ENCODE measurements around the gene AP5B1.

The AP5B1 gene

GRCh38 chr11:65730461-65730860 is 50.3 kb downstream of the AP5B1 start:
- no peaks in the 10 kb centered on the region for H3K27me3 ChIP-seq (ENCODE audit: control insufficient read depth, insufficient read depth, low read length, poor library complexity, severe bottlenecking)
- H3K4me1 ChIP-seq (ENCODE audit: control insufficient read depth, insufficient read depth, low read length) = no peaks in the 10 kb centered on the region
- H3K27ac ChIP-seq (ENCODE audit: insufficient read depth, low read depth, low read length, poor library complexity, severe bottlenecking) = no peak overlapping the region
- no peaks in the 10 kb centered on the region for H3K9me3 ChIP-seq (ENCODE audit: control insufficient read depth, low read length)
- WGBS, 2 experiments = 74 to 83% methylated on average over 4 to 5 of the region's 5 CpGs
- H3K4me3 ChIP-seq (ENCODE audit: insufficient read depth, low read depth, low read length) = no peak overlapping the region
- no peaks in the 10 kb centered on the region for H3K36me3 ChIP-seq (ENCODE audit: control insufficient read depth, insufficient read depth, low read length)

- no peaks in the 10 kb centered on the region for H3K4me1 ChIP-seq (ENCODE audit: control insufficient read depth, insufficient read depth, low read length)
- no peaks in the 10 kb centered on the region for H3K9me3 ChIP-seq (ENCODE audit: control insufficient read depth, low read length)
- no peak overlapping the region for H3K4me3 ChIP-seq (ENCODE audit: insufficient read depth, low read depth, low read length)
- H3K36me3 ChIP-seq (ENCODE audit: control insufficient read depth, insufficient read depth, low read length) = no peaks in the 10 kb centered on the region
- WGBS, 2 experiments = 91 to 92% methylated on average over 15 of the region's 15 CpGs
- H3K27ac ChIP-seq (ENCODE audit: insufficient read depth, low read depth, low read length, poor library complexity, severe bottlenecking) = no peak overlapping the region
- no peaks in the 10 kb centered on the region for H3K27me3 ChIP-seq (ENCODE audit: control insufficient read depth, insufficient read depth, low read length, poor library complexity, severe bottlenecking)
Measured at GRCh38 chr11:65727865-65728264, 52.9 kb downstream of the AP5B1 start.

GRCh38 chr11:65726660-65727059 is 54.1 kb downstream of the AP5B1 start:
- Histone ChIP-seq H3K4me1 (ENCODE audit: control insufficient read depth, insufficient read depth, low read length) (no peaks in the 10 kb centered on the region), H3K27ac (ENCODE audit: insufficient read depth, low read depth, low read length, poor library complexity, severe bottlenecking) (no peak overlapping the region), H3K27me3 (ENCODE audit: control insufficient read depth, insufficient read depth, low read length, poor library complexity, severe bottlenecking) (no peaks in the 10 kb centered on the region), H3K9me3 (ENCODE audit: control insufficient read depth, low read length) (no peaks in the 10 kb centered on the region), H3K36me3 (ENCODE audit: control insufficient read depth, insufficient read depth, low read length) (no peaks in the 10 kb centered on the region), H3K4me3 (ENCODE audit: insufficient read depth, low read depth, low read length) (no peak overlapping the region)
- WGBS, 2 experiments = 73% methylated on average over 6 of the region's 6 CpGs

Data from ectodermal cell (in vitro differentiated cells).